Suppressor macrophage treated with lipopolysaccharide for 4 hours (primary cell): ENCODE measurements around the gene MAD1L1.
"Not testable (repeated sequence)": the region's sequence is repeated elsewhere in the genome, so short reads cannot be mapped to it uniquely, and the experiment has no call there.

Experiments
- DNase-seq: peaks from one replicate; pipeline ENCODE4 v3.0.0-alpha.2; 2020

Gene MAD1L1

GRCh38 chr7:2170576-2171521 lies 61.9 kb downstream of the MAD1L1 start:
- no peak for DNase-seq

- no peak for DNase-seq
These were observed 62.7 kb downstream of the MAD1L1 start for GRCh38 chr7:2169923-2170575.

- no peak for DNase-seq
These were observed 64.0 kb downstream of the MAD1L1 start for GRCh38 chr7:2168615-2169311.

- DNase-seq = no peak
These were observed 66.0 kb downstream of the MAD1L1 start for GRCh38 chr7:2166625-2167280.

GRCh38 chr7:2165610-2166594 lies 66.8 kb downstream of the MAD1L1 start:
- DNase-seq = no peak

- DNase-seq = no peak
These were observed 67.5 kb downstream of the MAD1L1 start for GRCh38 chr7:2165239-2165609.

GRCh38 chr7:2164646-2165045 lies 68.1 kb downstream of the MAD1L1 start:
- no peak for DNase-seq

GRCh38 chr7:2163600-2164555 lies 68.9 kb downstream of the MAD1L1 start:
- DNase-seq = no peak

- no peak for DNase-seq
These were observed 69.8 kb downstream of the MAD1L1 start for GRCh38 chr7:2162959-2163358.

- not testable (repeated sequence) for DNase-seq
These were observed 70.5 kb downstream of the MAD1L1 start for GRCh38 chr7:2162004-2162902.

- no peak for DNase-seq
These were observed 73.6 kb downstream of the MAD1L1 start for GRCh38 chr7:2159176-2159520.

- DNase-seq = no peak
These were observed 74.2 kb downstream of the MAD1L1 start for GRCh38 chr7:2158331-2159175.

GRCh38 chr7:2157473-2158279 lies 75.1 kb downstream of the MAD1L1 start:
- no peak for DNase-seq

- no peak for DNase-seq
These were observed 75.8 kb downstream of the MAD1L1 start for GRCh38 chr7:2156756-2157472.

GRCh38 chr7:2154831-2155230 lies 77.9 kb downstream of the MAD1L1 start:
- no peak for DNase-seq

GRCh38 chr7:2154121-2154520 lies 78.6 kb downstream of the MAD1L1 start:
- no peak for DNase-seq

- DNase-seq = no peak
These were observed 80.1 kb downstream of the MAD1L1 start for GRCh38 chr7:2152646-2153045.
